Stimulated activated naive CD4-positive, alpha-beta T cell treated with Interleukin-2 at 50 U/mL for 16 hours (primary cell): ENCODE measurements around the gene RTEL1.
A peak's percentile ranks its signal among the peaks of the same experiment; 100 is the strongest.
"Not testable (repeated sequence)": the region's sequence is repeated elsewhere in the genome, so short reads cannot be mapped to it uniquely, and the experiment has no call there.

Source experiments
- DNase-seq: peaks from one replicate; lab custom pipeline; 2025; lab: John Stamatoyannopoulos, UW

Gene RTEL1

DNA sequence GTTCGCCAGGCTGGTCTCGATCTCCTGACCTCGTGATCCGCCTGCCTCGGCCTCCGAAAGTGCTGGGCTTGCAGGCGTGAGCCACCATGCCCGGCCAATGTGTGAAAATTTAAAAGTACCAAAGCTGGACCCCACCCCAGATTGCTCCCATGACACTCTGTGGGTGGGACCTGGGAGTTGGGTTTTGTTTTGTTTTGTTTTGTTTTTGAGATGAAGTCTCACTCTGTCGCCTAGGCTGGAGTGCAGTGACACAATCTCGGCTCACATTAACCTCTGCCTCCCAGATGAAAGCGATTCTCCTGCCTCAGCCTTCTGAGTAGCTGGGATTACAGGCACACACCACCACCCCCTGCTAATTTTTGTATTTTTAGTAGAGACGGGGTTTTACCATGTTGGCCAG, 13.6 kb downstream of the RTEL1 start:
- DNase-seq: not testable (repeated sequence)

DNA sequence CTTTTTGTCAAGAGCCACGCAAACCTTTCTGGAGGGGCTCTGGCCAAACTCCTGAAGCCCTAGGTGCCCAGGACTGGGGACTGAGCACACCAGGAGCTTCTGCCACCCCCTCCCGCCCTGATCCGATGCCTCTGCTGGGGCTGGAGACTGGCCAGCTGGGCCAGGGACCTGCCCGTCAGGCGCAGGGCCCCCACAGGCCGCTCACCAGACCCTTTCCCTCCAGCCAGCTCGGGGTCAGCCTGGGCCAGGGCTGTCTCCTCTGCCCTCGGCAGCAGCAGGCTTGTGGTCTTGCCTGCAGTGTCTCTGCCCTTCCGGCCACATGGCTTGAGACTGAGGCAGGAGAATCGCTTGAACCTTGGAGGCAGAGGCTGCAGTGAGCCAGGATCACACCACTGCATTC, 14.6 kb downstream of the RTEL1 start:
- no peak for DNase-seq

DNA sequence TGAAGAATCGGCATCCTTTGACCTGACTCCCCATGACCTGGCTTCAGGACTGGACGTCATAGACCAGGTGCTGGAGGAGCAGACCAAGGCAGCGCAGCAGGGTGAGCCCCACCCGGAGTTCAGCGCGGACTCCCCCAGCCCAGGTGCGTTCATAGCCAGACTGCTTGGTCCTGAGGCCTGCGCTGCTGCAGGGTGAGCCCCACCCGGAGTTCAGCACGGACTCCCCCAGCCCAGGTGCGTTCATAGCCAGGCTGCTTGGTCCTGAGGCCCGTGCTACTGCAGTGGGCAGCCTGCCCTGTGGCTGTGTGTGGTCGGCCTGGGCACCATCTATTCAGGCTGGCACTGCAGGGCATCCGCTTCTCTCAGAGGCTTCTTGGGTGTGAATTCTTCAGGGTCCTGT, 15.8 kb downstream of the RTEL1 start:
- no peak for DNase-seq

DNA sequence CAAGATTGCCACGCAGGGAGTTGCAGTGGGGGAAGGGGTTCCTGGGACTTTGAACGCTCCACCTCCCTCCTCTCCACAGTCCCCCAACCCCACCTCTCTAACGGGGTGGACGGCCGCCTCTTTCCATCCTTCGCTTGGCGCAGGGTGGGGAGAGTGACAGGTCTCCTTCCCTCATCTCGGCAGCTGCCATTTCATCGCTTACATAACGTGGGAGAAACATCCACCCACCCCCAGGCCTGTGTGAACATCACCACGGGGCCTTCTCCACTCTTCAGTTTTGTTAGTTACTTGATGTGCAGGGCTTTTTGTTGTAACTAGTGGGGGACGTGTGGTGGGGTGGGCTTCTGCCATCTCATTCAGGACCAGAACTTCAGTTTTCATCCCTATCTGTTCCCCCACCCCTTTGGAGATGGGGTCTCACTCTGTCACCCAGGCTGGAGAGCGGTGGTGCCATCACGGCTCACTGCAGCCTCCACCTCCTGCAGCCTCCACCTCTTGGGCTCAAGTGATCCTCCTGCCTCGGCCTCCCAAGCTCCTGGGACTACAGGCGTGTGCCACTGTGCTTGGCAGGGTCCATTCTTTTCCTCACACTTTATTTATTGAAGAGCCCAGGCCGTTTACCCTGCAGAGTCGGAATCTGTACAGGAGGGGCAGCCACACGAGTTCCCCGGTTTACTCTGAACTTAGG, 17.7 kb downstream of the RTEL1 start:
- DNase-seq: no peak

DNA sequence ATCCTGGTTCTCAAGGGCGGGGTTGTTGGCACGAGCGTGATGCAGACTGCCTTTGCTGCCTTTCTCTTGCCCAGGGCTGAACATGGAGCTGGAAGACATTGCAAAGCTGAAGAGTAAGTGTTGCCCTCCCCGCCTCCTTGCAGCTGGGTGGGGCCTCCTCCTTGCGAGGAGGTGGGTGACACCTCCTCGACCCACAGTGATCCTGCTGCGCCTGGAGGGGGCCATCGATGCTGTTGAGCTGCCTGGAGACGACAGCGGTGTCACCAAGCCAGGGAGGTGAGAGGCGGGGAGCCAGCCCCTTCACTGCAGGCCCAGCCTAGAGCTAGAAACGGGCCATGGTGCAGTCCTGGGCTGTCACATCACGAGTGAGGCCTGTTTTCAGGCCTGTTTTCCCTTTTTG, 20.0 kb downstream of the RTEL1 start:
- no peak for DNase-seq

DNA sequence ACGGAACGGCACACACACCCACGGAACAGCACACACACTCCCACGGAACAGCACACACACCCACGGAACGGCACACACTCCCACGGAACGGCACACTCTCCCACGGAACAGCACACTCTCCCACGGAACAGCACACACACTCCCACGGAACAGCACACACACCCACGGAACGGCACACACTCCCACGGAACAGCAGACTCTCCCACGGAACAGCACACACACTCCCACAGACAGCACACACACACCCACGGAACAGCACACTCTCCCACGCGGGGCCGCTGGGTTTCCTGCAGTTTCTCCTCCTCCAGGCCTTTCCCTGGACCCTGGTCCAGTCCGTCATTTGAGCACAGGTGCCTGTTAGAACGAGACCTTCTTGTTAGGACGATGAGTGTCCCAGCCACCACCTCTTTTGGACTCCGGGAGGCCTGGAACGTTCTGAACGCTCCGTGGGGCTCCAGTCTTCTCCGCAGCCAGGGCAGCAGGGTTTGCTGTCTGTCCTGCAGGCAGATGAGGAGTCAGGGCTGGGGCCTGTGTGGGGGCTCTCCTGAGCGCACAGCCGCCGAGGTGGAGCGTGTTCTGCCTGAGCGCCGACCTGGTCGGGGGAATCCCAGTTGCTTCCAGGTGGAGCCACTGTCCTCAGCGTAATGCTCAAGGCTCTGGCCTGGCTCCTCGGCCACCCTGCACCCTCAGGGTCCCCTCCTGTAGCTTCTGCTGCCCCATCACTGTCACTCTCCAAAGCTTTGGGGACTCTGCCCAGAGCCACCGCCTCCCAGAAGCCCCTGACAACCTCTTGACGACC, 20.8 kb downstream of the RTEL1 start:
- no peak for DNase-seq

DNA sequence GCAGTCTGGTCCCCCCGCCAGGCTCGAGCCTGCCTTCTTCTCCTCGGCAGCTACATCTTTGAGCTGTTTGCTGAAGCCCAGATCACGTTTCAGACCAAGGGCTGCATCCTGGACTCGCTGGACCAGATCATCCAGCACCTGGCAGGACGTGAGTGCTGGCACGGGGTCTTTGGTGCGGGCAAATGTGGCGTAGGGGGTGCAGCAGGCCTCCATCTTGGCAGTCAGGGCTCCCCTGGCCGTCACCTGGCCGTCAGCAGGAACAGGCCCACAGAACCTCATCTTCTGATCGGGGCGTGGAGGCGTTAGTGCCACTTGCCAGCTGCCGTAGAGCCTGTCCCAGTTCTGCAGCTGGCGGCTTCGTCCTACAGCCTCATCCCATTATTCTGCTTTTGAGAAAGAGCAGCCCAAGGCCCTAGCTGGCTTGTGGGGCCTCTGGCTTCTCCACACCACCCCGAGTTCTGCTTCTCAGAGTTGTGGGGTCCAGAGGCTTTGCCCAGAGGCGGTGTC, 21.7 kb downstream of the RTEL1 start:
- no peak for DNase-seq

DNA sequence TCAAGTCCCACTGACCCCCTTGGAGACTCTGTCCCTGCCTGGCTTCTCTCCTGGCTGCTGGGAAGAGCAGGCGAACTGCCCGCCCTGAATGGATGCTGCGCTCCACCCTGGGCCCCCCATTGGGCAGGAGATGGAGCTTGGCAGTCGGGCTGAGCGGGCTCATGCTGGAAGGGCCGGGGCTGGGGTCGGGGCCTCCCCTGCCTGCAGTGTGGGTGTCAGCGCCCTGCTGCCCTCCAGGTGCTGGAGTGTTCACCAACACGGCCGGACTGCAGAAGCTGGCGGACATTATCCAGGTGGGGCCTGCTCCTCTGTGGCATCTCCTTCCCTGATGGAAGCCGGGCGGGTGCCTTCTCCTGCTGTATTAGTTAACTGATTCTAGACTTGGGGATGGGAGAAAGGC, 22.3 kb downstream of the RTEL1 start:
- DNase-seq: no peak

DNA sequence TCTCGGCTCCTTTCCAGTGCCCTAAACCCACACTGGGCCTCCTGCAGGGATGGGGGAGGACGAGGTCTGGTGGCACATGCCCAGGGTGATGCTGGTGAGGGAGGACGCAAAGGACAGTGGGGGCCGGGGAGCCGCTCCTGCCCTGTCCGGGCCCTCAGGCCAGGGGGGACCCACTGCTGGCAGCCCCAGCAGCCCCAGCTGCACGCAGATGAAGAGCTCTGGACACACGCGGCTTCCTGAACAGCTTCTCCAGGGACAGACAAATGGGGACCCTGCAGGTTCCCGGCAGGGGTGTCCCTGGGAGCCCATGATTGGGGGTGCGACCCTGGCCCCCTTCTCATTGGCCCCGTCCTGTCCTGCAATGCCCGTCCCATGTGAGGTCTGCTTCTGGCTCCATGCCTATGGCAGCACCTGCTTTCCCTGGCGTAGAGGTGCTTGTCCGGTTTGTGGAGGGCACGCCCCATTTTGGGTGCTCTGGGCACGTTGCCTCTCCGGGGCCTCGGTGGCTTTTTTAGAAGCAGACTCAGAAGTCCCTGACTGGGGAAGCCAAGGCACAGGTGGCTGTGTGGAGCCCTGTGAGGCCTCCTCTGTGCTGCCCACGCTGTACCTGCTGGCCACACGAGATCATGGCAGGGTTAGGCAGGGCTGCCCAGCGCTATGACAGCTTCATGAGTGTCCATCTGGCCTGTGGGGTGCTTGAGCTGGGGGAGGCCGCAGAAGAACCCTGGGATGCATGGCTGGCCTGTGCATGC, 22.9 kb downstream of the RTEL1 start:
- DNase-seq: no peak

DNA sequence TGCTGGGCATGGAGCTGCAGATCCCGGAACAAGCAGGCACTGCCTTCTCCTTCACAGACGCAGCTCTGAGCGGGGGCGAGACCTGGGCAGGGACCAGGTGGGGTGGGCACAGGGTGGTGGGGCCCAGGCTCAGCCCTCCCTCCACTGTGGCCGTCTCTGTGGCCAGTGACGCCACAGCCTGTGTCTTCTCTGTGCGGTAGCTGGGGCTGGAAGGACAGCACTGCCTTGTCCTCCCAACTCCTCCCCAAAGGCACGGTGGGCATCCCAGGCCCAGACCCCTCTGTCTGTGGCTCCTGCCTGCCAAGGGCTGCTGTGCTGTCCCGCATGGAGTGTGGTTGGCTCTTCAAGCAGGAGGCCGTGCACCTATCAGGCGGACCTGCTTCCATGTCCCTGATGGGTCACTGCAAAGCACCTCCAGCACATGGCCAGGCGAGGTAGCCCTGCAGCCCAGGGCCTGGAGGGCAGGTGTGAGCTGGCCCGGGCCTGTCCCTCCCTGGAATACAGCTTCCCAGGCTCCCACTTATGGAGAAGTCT, 23.6 kb downstream of the RTEL1 start:
- DNase-seq: no peak

DNA sequence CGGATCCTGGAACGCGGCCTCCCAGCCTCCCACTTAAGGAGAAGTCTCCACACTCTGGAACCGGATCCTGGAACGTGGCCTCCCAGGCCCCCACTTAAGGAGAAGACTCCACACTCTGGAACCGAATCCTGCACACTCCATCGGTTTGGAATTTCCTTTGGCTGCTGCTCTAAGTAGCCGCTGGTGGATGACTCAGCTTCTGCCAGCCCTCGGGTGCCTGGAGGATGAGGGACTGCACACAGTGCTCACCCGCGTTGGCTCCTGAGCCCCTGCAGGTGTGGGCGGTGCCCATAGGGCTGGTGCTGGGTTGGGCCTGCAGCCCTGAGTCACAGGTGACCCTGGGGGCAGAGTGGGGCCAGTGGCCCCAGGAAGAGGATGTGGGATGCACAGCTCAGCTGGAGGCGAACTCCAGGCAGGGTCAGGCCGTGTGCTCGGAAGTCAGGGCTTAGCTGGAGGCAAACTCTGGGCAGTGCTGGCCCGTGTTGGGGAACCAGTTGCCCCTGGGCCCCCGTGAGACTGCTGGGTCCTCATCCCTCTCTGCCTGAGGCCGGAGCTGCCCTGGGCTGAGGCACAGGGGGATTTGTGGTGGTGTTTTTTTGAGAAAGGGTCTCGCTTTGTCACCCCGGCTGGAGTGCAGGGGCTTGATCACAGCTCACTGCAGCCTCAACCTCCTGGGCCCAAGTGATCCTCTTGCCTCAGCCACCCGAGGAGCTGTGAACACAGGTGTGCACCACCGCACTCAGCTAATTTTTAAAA, 24.4 kb downstream of the RTEL1 start:
- DNase-seq: no peak

DNA sequence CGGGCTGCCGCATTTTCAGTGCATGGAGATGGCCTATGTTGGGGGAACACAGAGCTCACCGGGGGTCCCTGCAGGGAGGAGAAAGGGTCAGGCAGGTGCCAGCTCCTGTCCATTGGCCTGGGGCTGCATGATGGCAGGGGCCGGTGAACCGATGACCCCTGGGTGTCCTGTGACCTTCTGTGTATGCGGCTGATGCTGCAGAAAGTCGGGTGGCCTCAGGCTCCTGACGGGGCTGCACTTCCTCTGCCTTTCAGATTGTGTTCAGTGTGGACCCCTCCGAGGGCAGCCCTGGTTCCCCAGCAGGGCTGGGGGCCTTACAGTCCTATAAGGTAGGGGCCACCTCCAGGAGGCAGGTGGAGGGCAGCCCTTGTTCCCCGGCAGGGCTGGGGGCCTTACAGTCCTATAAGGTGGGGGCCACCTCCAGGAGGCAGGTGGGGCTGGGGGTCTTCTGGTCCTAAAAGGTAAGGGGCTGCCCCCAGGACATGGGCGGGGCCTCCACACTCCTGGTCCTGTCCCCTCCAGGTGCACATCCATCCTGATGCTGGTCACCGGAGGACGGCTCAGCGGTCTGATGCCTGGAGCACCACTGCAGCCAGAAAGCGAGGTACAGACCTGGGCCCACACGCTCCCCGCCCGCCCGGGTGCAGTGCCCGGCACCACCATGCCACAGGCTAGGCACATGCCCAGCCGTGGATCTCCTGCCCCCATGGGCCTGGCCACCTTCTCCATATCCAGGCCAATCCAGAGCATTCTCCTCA, 27.3 kb downstream of the RTEL1 start:
- DNase-seq: no peak

DNA sequence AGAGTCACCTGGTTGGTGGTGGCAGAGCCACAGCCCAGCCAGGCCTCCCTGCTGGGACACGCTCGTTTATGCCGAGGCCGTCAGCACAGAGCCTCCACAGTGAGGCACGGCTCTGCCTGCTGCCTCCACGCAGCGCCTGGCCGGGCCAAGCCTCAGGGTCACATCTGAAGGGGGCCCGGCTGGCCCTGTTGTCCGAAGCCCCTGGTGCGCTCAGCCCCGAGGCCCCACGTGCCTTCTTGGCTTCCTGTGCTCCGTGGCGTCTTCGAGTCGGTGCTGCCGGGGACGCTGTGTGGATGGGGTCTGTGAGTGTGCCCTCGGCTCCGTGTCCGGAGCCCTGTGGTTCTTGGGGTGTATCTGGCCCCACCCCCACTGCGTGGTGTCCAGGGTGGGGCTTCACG, 28.0 kb downstream of the RTEL1 start:
- no peak for DNase-seq

DNA sequence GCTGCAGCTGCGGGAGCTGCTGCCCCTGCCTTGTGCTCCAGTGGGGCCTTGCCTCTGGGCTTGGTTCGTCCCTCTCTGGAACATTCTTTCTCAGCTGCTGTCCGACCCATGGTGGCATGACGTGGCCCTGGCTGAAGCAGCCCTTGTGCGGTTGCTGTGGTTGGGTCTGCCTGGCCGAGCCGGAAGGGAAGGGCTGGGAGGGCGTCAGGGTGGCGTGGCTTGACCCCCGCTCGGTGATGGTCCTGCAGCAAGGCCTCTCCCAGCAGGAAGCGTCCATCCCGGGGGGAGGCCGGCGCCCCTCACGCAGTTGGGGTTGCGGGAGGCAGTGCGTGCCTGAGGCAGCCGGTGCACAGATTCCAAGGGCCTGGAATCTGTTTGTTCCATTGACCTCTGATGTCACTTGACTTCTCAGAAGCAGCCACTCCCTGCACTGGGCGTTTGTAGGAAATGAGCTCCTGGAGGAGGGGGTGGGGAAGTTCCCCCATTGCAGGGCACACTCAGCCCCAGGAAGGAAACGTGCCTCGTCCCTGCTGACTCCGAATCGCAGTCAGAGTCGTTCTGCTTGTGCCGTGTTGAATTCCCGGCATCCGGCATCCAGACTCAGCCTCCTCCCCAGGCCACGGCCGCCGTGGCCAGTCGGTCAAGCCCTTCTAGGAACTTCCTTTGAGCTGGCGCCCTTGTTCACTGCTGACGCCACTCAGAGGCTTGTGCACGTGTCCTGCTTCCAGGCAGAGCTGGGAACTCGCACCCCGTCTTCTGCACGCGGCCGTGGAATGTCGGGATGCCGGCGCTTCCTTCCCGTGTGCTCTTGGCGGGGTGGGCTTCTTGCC, 28.6 kb downstream of the RTEL1 start:
- DNase-seq: peak; percentile 42

DNA sequence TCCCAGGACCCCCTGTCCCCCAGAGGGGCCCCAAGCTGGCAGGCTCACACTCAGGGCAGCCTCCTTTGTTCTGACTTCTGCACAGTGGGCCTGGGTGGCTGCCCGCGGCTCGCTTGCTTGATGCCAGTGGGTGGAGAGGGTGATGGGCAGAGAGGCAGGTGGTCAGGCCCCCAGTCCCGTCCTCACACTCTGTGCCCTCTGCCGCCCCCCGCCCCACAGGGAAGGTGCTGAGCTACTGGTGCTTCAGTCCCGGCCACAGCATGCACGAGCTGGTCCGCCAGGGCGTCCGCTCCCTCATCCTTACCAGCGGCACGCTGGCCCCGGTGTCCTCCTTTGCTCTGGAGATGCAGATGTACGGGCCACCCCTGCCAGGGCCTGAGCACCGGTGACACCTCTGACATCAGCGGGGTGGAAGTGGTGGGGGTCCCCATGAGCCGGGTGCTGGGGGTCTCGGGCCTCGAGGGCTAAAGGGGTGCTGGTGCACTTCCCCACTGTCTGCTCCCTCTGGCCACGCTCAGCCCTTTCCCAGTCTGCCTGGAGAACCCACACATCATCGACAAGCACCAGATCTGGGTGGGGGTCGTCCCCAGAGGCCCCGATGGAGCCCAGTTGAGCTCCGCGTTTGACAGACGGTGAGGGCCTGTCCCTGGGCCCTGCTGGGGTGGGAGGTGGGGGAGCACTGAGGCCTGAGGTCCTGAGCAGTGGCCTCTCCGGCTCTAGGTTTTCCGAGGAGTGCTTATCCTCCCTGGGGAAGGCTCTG, 29.5 kb downstream of the RTEL1 start:
- DNase-seq: no peak

DNA sequence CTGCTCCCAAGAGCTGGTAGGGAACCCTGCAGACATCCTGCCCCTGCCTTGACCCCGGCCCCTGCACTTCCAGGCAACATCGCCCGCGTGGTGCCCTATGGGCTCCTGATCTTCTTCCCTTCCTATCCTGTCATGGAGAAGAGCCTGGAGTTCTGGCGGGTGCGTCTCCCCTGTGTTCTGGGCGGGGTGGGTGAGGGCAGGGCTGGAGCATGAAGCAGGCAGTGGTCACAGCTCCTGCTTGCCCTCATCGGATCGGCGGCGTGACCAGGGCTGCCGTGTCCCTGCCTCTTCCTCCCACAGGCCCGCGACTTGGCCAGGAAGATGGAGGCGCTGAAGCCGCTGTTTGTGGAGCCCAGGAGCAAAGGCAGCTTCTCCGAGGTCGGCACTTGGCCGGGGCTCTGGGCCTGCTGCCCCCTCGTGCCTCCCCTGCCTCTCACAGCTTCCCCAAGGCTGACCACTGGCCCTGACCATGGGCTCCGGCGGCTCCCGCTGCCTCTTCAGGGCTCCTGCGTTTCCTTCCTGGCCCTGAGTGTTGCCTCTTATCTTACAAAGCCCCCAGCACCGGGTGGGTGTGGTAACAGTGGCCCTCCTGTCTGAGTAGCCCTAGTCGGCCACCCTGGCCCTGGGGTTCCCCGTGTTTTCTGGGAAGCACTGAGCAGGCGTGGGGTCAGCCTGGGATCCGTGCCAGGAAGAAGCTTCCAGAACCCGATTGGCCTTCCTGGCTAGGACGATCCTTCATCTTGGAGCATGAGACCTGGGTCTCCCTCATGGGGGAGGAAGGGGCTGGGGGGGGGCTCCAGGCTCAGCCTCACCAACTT, 30.3 kb downstream of the RTEL1 start:
- DNase-seq: no peak

DNA sequence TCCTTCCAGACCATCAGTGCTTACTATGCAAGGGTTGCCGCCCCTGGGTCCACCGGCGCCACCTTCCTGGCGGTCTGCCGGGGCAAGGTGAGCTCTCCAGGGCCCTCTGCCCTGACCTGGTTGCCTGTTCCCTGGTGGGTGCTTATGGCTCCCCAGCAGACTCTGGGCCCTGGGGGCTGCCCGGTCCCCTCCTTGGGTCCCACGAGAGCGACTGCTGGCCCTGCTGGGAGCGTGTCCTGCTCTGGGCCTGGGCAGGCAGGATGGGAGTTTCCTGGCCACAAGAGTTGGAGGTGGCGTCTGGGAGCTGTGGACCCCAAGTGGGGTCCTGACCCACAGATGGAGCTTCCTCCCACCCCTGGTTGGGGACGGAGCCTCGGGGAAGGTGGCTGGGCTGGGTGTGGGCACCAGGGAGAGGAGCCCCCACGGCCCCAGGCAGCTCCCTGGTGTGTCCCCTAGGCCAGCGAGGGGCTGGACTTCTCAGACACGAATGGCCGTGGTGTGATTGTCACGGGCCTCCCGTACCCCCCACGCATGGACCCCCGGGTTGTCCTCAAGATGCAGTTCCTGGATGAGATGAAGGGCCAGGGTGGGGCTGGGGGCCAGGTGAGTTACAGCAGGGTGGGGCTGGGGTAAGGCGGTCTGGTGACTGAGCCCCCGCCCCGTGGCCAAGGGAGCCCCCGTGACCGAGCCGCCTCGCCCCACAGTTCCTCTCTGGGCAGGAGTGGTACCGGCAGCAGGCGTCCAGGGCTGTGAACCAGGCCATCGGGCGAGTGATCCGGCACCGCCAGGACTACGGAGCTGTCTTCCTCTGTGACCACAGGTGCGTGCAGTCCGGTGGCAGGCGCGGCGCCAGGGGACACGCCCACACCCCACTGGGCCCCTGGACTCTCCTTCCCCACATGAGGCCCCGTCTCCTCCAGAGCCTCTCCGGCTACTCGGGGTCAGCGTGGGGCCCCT, 31.2 kb downstream of the RTEL1 start:
- DNase-seq: no peak
